GM19193 (cell line): ENCODE data around the gene CCDC63.

Experiments
- POLR2A ChIP-seq: IDR thresholded peaks from 4 replicates; pipeline ENCODE4 v1.6.1; 2011; ENCODE audit not compliant: insufficient read depth, insufficient read length; ENCODE audit errors: extremely low read depth

Gene CCDC63

DNA sequence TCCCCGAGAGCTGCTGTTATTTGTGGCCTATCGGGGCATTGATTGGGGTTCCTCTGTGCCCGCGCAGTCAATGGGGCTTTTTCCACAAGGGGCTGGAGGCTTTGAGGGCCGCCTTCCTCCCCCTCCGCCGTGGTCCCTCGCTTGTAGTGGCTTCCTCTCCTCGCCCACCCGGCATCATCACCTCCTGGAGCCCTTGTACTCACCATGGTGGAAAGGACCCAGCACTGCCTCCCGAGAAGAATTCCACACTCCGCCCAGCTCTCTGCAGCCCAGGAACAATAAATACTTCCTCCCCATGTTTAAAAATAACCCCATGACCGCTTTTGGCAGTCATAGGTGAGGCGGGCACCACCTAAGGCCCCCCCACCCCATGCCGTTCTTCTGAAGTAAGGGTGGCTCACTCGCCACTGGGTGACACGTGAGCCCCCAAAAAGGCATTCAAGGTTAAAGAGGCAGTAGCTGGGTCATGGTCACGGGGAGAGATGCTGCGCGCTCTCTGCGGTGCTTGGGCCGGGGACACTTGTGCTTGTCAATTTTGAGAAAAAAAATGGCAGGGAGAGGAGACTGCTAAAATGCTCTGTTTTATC is 73.6 kb downstream of the CCDC63 start, which contains the start of gene MYL2:
TSS of gene MYL2 (minus strand) at position 256 of the 587 bp plus-strand sequence. CDS start at position 206, 50 bp downstream.
- TF ChIP-seq POLR2A: no peak

DNA sequence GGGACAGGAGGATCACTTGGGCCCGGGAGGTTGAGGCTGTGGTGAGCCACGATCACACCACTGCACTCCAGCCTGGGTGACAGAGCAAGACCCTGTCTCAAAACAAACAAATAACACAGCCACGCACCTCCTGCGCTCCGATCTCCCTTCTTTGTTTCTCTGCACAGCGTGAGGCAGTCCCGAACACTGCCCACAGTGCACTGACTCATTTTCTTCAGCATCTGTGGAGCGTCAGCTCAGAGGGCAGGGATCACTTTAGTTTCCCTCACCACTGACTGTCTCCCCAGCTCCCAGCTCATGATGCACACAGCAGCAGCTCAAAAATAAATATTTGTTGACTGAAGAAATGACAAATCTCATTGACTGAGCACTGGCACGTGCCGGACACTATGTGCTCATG is 74.5 kb downstream of the CCDC63 start:
- TF ChIP-seq POLR2A: no peak

DNA sequence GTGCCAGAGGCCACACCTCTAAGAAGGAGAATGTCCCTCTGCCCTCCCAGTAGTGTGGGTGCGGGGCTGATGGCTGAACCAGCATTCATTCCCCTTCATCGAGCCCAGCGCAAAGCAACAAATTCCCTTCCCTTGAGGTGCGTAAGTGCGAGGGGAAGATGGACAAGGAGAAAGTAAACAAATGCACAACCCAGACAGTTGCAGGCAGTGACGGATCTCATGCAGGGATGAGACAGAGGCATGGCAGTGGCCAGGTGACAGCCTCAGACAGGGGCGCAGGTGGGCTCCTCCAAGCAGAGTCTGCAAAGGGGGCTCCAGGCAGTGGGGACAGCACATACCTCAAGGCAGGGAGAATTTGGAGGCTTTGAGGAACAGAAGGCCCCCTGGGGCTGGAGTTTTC is 75.9 kb downstream of the CCDC63 start:
- no peak for TF ChIP-seq POLR2A

DNA sequence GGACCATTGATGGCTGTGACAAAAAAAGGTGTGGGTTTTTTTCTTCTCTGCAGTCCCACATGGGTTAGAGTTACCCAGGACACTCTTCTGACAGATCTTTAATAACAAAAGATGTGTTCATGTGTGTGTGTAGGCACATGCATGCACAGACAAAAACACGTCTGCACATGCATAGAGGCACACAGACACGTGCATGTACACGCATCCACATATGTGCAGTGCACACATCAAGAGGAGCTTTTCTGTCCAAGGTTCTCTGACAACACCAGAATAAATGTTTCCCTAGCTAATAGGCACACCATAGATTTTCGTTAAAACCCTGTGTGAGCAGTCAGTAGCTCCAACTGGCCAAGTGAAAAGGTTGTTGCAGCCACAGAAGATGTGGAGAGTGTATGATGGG is 76.4 kb downstream of the CCDC63 start:
- no peak for TF ChIP-seq POLR2A

DNA sequence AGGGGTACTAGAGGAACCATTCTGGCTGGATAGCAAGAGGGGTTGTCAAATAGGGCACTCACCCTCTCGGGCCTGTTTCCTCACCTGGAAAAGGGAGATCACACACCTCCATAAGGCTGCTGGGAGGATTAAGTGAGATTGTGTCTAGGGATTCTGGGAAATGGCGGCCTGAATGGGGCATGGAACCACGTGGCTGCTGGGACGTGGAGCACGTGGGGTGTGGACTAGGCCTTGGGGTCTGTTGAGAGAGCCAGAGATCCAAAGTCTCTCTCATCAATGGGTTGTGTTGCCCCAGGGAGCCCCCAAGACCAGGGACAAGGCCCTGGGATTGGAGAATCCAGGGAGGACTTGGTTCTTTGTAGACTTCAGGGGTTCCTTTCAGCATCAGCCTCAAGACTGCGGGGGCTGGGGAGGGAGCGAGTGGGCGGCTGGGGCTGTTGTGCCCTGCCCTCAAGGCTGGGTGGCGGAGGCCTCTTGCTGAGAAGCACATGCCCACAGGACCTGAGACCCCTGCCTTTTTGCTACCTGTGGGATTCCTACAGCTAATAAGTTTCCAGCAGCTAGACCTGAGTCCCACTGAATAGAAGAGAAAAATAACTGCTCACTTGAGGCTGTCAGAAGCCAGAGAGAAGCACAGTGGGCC is 77.0 kb downstream of the CCDC63 start:
- no peak for TF ChIP-seq POLR2A

DNA sequence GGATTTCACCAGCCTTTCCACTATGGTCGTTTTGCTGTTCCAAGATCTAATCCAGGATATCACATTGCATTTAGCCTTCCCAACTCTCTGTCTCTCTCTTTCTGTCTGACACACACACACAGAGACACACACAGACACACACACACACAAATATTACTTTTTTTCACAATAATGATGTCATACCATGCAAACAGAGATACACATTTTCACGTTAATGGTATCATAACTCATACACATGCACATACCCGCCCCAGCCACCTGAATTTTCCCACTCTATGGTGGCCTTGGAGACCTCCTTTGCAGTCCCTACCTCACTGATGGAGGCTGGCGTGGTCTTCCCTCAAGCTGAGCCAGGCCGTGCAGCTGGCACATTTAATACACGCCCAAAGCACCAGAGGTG is 80.8 kb downstream of the CCDC63 start:
- no peak for TF ChIP-seq POLR2A

DNA sequence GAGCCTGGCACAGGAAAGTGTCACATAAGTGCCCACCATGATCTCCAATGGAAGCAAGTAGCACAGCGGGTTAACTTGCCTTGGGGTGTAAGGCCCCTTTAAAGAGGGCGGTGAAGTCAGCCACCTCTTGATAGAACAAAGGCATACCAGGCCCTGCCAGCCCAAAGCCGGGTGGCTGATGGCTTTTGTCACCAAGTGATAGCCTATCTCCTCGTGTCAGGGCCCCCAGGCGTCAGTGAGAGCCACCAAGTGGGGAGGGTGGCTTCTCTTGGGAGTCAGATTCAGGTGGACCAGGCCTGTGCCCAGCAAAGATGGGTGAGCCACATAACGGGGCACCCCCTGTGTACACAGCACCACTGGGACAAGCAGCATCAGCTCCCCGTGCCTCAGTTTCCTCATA is 81.9 kb downstream of the CCDC63 start:
- no peak for TF ChIP-seq POLR2A

DNA sequence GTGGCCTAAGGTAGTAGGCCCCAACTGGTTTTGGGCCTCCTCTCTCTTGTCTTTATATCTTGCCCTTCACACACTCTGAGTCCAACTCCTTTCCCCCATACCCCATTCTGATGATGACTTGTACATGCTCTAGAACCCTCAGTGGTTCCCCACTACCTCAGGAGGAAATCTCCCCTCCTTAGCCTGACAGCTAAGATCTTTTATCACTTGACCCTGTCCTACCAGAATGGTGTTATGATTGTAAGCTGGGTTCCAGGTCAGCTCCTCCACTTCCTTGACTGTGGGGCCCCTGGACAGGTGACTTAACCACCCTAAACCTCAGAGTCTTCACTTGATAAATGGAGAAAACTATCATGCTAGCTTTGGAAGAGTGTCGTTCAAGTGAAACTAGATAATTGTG is 83.0 kb downstream of the CCDC63 start:
- TF ChIP-seq POLR2A: no peak

DNA sequence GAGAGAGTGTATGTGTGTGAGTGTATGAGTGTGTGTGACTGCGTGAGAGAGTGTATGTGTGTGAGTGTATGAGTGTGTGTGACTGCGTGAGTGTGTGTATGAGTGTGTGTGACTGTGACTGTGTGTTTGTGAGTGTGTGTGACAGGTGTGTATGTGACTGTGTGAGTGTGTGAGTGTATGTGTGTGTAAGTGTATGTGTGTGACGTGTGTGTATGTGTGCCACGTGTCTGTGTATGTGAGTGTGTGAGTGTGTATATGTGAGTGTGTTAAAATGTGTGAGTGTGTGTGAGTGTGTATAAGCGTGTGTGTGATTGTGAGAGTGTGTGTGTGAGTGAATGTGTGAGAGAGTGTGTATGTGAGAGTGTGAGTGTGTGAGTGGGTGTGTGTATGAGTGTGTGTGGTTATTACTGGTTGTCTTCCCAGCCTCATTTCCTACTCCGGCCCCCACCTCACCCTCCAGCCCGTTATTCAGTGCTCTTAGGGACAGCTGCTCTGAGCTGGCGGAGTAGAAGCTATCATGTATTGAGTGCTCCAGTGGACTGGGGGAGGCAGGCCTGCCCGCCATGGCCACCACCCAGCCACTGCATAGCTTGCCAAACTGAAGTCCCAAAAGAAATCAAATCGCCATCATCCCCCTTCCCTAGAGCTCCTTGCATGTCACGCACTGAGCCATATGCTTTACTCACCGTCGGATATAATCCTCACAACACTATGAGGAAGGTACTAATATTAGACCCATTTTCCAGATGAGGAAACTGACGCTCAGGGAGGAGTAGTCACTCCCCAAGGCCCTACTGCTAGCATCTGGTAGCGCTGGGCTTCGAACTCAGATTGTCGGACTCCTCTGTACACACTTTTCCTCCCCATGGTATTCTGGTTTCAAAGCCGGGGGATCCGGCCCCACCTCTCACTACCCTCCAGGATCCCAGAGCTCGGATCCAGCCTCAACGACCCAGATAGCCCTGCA is 83.8 kb downstream of the CCDC63 start:
- TF ChIP-seq POLR2A: no peak

DNA sequence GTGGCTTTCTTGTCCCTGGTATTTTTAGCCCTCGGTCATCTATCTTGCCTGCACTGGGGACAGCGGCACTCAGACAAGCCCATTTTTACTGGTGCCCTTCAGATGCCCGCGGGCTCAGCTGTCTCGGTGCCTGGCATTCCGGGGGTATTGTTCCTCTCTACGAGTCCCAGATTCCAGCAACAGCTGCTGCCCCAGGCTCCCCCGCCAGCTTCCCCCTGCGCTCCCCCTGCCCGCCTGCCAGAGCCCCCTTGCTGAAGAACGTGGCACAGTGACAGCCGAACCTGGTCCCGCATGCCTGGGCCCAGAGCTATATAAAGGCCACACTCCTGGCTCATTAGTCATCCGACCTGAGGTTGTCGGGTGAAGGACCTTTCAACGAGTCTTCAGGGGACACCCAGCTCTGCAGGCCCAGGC is 84.5 kb downstream of the CCDC63 start:
- TF ChIP-seq POLR2A: no peak

DNA sequence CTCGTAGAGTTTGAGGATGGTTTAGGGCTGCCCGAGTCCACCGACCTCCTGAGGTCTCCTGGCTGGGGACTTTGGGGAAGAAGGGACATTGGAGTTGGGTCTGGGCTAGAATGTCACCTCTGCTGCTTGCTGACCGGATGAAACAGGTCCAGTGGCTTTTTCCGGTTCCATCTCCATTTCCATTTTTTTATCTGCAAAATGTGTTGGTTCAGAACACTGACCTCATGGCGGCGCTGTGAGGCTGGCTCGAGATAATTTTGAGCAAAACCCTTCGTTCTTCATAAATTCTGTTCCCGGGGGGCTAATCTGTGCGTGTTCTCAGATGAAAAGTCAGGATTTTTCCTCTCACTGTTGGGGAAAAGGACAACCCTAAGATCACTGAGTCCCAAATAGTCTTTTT is 85.3 kb downstream of the CCDC63 start:
- no peak for TF ChIP-seq POLR2A

DNA sequence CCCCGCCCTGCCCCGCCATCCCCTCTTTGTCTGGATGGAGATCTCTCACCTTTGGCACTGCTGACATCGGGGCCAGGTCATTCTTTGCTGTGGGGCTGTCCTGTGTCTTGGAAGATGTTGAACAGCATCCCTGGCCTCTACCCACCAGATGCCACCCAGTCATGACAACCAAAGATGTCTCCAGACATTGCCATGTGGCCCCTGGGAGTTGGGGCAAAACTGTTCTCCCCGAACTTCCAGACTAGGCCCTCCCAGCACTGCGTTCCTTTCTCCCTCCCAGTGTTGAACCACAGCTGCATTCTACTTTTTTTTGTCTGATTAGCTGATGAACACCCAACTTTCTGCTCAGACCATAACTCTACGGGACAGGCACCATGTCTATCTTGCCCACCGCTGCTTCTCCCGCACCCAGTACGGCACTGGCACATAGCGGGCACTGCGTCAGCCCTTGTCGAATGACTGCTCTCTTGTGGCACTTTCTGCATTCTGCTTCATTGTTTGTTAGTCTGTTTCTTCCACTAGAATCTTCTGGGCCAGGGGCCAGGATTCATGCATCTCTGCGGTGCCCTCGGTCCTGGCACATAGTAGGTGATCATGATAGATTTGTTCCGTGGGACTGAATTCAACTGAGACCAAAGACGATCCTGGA is 86.7 kb downstream of the CCDC63 start:
- TF ChIP-seq POLR2A: no peak

DNA sequence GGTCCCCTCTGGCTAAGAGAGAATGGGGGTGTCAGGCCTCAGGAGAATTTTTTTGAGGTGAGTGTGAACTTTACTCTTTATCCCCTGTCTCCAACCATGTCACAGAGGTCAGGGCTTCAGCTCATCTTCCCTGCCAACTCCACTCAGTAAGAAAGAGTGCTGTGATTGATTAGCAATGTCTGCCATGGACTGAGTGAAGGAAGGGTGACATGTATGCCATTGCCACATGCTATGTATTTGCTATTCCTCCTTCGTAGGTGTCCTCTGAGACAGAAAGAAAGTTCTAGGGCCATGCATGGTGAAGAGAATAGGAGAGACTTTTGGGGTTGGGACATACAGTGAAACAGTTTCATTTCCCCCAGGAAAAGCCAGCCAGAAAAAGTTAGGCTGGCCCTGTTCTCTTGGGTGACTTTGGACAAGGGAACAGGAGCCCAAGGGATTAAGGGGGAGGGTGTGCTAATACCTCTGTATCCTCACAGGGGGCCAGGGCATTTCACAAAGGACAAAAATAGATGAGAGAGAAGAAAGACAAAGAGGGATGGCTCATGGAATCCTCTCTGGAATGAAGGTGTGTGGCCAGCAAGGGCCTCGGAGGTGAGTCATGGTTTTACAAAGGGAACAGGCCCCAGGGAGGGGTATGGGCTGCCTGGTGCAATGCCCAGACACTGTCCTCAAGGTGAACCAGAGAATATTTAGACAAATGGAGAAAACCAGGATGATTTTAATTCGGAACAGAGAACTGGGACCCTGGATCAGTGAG is 87.5 kb downstream of the CCDC63 start:
- TF ChIP-seq POLR2A: no peak

DNA sequence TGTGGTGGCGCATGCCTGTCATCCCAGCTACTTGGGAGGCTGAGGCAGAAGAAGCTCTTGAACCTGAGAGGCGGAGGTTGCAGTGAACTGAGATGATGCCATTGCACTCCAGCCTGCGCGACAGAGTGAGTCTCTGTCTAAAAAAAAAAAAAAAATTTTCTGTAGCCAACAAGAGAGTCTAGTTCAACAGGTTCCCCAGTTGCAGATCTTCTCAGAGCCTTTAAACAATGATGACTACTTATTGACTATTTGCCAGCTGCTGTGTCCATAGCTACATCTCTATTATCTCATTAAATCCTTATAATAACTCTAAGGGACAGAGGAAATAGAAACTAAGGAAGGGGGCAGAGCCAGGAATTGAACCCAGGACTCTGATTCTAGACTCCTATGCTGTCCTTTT is 88.8 kb downstream of the CCDC63 start:
- no peak for TF ChIP-seq POLR2A
